HCT116 (cell line): ENCODE results near the gene TENM4. TPM values are rescaled to one million over a fixed set of nuclear protein-coding genes. Genes with fewer than 3 reads are reported as not detected.
"Not testable (repeated sequence)": the region's sequence is repeated elsewhere in the genome, so short reads cannot be mapped to it uniquely, and the experiment has no call there.

Experiments
- ATAC-seq: fragments of 200-7000 bp; cut with Tn5 transposase; 2 replicates; pipeline ENCODE4 v1.9.1; 2020; ENCODE audit warnings: mild to moderate bottlenecking, moderate library complexity
- BruUV-seq: library from RNA; stranded (reverse); fragments of 400-500 nt; replicated peaks from 2 replicates; lab custom pipeline; 2021; lab: Mats Ljungman, UMichigan
- CTCF ChIA-PET: fragments of 300-600 bp; sonication (Branson Sonifier 250); formaldehyde crosslinking; loops from one replicate; lab custom pipeline; 2021; ENCODE audit warnings: antibody characterized with exemption; lab: Charles Lee
- POLR2A ChIA-PET: fragments of 300-600, 350-600 bp; sonication (Branson Sonifier 250); formaldehyde crosslinking; loops from one replicate; lab custom pipeline; 2021; ENCODE audit warnings: antibody characterized with exemption; lab: Charles Lee
- RAD21 ChIA-PET, 2 experiments: fragments of 300-600 bp; sonication (Branson Sonifier 250); formaldehyde crosslinking; loops; one replicate each; lab custom pipeline; 2023; ENCODE audit warnings: low total read pairs in 2 of 2; ENCODE audit not compliant: uncharacterized antibody in 2 of 2, unreplicated experiment in 2 of 2, low non-redundant PET in 1 of 2; lab: Charles Lee
- DNase-seq: peaks from one replicate; pipeline ENCODE4 v3.0.0-alpha.2; 2010; ENCODE audit warnings: low read depth, low spot score
- H2AFZ ChIP-seq: fragments of 200-600 bp; shearing (Covaris generic), sonication (generic); 2 replicates; pipeline ENCODE4 v1.6.1; 2017; ENCODE audit warnings: low read depth, mixed run types, mixed read lengths, antibody characterized with exemption, low read length; ENCODE audit not compliant: poor library complexity, severe bottlenecking
- H3K27ac ChIP-seq: 2 replicates; pipeline ENCODE4 v1.5.1; 2012; ENCODE audit warnings: low read depth, low read length
- H3K27me3 ChIP-seq: fragments of 200-600 bp; sonication (generic); 2 replicates; pipeline ENCODE4 v1.6.1; 2016; ENCODE audit warnings: mixed run types, low read length, mixed read lengths; ENCODE audit not compliant: insufficient read depth
- H3K36me3 ChIP-seq, 2 experiments: fragments of 200-500 bp in 1 of 2; fragments of 200-600 bp in 1 of 2; sonication (Bioruptor generic) in 1 of 2; sonication (generic) in 1 of 2; 2 replicates each; pipeline versions ENCODE4 v1.5.1 to v1.6.1; 2014 to 2016; ENCODE audit warnings: low read length in 2 of 2, inconsistent platforms in 1 of 2, mixed read lengths in 1 of 2, mixed run types in 1 of 2; ENCODE audit not compliant: insufficient read depth in 2 of 2, control insufficient read depth in 1 of 2
- H3K4me1 ChIP-seq, 2 experiments: fragments of 200-600 bp in 1 of 2; sonication (generic) in 1 of 2; 2 replicates each; pipeline versions ENCODE4 v1.5.1 to v1.6.1; 2012 to 2017; ENCODE audit warnings: low read length in 2 of 2, inconsistent platforms in 1 of 2, mild to moderate bottlenecking in 1 of 2, mixed read lengths in 1 of 2, mixed run types in 1 of 2, moderate library complexity in 1 of 2; ENCODE audit not compliant: insufficient read depth in 2 of 2, control insufficient read depth in 1 of 2
- H3K4me2 ChIP-seq: fragments of 200-600 bp; sonication (generic); 2 replicates; pipeline ENCODE4 v1.6.1; 2017; ENCODE audit warnings: mixed run types, low read length, mixed read lengths
- H3K4me3 ChIP-seq, 2 experiments: fragments of 200-600 bp in 1 of 2; sonication (generic) in 1 of 2; replicated peaks in 1 of 2; 2 replicates each; pipeline ENCODE4 v1.5.1; 2011 to 2016; ENCODE audit warnings: low read length in 2 of 2, control low read depth in 1 of 2, low read depth in 1 of 2, mild to moderate bottlenecking in 1 of 2, mixed read lengths in 1 of 2, mixed run types in 1 of 2
- H3K79me2 ChIP-seq: fragments of 200-600 bp; sonication (generic); 2 replicates; pipeline ENCODE4 v1.6.1; 2017; ENCODE audit warnings: mild to moderate bottlenecking, mixed run types, low read length, moderate library complexity, mixed read lengths; ENCODE audit not compliant: insufficient read depth
- H3K9ac ChIP-seq: fragments of 200-600 bp; sonication (generic); 2 replicates; pipeline ENCODE4 v1.6.1; 2016; ENCODE audit warnings: low read length, mixed read lengths
- H3K9me2 ChIP-seq: fragments of 200-600 bp; sonication (generic), shearing (Covaris generic); 2 replicates; pipeline ENCODE4 v1.6.1; 2017; ENCODE audit warnings: mixed run types, mild to moderate bottlenecking, moderate library complexity; ENCODE audit not compliant: insufficient read depth
- H3K9me3 ChIP-seq, 2 experiments: fragments of 200-500 bp in 1 of 2; fragments of 200-600 bp in 1 of 2; sonication (Bioruptor generic) in 1 of 2; sonication (generic) in 1 of 2; 2 replicates each; pipeline ENCODE4 v1.6.1; 2014 to 2017; ENCODE audit warnings: low read length in 2 of 2, mixed read lengths in 2 of 2, inconsistent platforms in 1 of 2, low read depth in 1 of 2, mild to moderate bottlenecking in 1 of 2, mixed run types in 1 of 2, moderate library complexity in 1 of 2; ENCODE audit not compliant: control insufficient read depth in 1 of 2, insufficient read depth in 1 of 2
- H4K20me1 ChIP-seq: fragments of 200-600 bp; sonication (generic), shearing (Covaris generic); 2 replicates; pipeline ENCODE4 v1.6.1; 2017; ENCODE audit warnings: mixed run types, mild to moderate bottlenecking, moderate library complexity; ENCODE audit not compliant: insufficient read depth
- EGR1 ChIP-seq: IDR thresholded peaks from 2 replicates; pipeline ENCODE4 v1.6.1; 2012; ENCODE audit warnings: low read depth
- EZH2 ChIP-seq: fragments of 200-600 bp; sonication (generic); IDR thresholded peaks from 2 replicates; pipeline ENCODE4 v1.6.1; 2017; ENCODE audit warnings: antibody characterized with exemption, mixed run types
- POLR2A ChIP-seq: IDR thresholded peaks from 2 replicates; pipeline ENCODE4 v1.7.0; 2011; ENCODE audit warnings: borderline replicate concordance; ENCODE audit not compliant: insufficient read depth, insufficient read length; ENCODE audit errors: extremely low read depth
- POLR2AphosphoS5 ChIP-seq: IDR thresholded peaks from 2 replicates; pipeline ENCODE4 v1.6.1; 2011; ENCODE audit warnings: mild to moderate bottlenecking, low read depth, low read length, moderate library complexity
- SIN3A ChIP-seq: IDR thresholded peaks from 2 replicates; pipeline ENCODE4 v1.6.1; 2012; ENCODE audit warnings: low read depth
- SP1 ChIP-seq: IDR thresholded peaks from 2 replicates; pipeline ENCODE4 v1.6.1; 2012; ENCODE audit warnings: low read depth
- TCF7L2 ChIP-seq: IDR thresholded peaks from 2 replicates; pipeline ENCODE4 v1.7.0; 2011; ENCODE audit warnings: borderline replicate concordance, inconsistent platforms; ENCODE audit not compliant: insufficient read depth, insufficient read length; ENCODE audit errors: extremely low read depth
- intact Hi-C: fragments of 100-400 bp; cut with micrococcal nuclease; formaldehyde crosslinking; loops from 2 replicates; pipeline ENCODE4 v1.10.0; 2022
- total RNA-seq: library from RNA; stranded (reverse); gene quantifications from one replicate; pipeline ENCODE4 v1.2.1, GENCODE V29; 2021; ENCODE audit not compliant: unreplicated experiment
- TF ChIP-seq, protein P1 (sequence below): IDR thresholded peaks from 2 replicates; pipeline ENCODE4 v1.6.1; 2011; ENCODE audit warnings: mild to moderate bottlenecking, low read length, moderate library complexity; ENCODE audit not compliant: insufficient replicate concordance; ENCODE audit errors: extremely low read depth

TENM4 gene
- total RNA-seq, 1 experiment from 2014 or later, result 0.05 TPM

DNA sequence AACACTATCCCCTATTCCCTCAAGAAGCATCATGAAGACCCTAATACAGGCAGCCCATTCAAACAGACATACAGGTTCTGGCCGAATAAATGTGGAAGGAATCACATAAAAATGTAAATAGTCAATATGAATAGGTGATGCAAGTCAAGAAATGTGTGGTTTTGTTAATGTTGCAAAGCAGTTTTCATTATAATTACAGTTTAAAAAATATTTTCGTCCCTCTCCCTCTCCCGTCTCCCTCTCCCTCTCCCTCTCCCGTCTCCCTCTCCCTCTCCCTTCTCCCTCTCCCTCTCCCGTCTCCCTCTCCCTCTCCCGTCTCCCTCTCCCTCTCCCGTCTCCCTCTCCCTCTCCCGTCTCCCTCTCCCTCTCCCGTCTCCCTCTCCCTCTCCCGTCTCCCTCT lies 250.3 kb downstream of the TENM4 start:
- BruUV-seq, H3K36me3 ChIP-seq, POLR2A ChIA-PET, ATAC-seq, H3K79me2 ChIP-seq, DNase-seq, H3K27ac ChIP-seq, H2AFZ ChIP-seq, H3K9me2 ChIP-seq, H3K4me3 ChIP-seq, H4K20me1 ChIP-seq, H3K9ac ChIP-seq, H3K4me1 ChIP-seq, intact Hi-C loops, H3K9me3 ChIP-seq, H3K4me2 ChIP-seq, CTCF ChIA-PET, RAD21 ChIA-PET, H3K27me3 ChIP-seq: not testable (repeated sequence)

DNA sequence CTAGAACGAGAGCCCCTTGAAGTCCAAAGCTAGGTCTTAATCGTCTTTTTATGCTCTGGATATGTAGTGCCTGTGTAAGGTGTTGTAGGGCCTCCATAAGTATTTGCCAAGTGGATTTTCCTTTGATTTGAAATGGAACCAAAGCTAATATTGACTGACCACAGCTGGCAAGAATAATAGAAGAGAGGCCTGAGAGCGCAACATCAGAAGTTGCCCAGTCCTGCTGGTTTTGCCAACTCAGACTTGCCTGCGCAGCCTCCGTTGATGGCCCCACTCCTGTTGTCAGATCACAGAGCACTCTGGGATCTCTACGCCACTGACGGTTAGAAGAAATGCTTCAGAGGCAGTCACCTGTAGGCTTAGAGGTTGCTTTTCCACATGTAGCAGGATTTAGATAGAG lies 251.2 kb downstream of the TENM4 start:
- no peaks in the 10 kb centered on the region for H3K4me1 ChIP-seq
- DNase-seq (no peak), ATAC-seq (no peak)
- H3K9me2 ChIP-seq, result no peaks in the 10 kb centered on the region
- ChIA-PET RAD21 (no interaction called here), CTCF (no interaction called here), POLR2A (no interaction called here)
- no peak overlapping the region for H3K4me2 ChIP-seq
- no peak overlapping the region for H3K4me3 ChIP-seq
- peaks cover 9% of the 10 kb centered on the region; the same call in 1 of the 2 replicates for H3K27me3 ChIP-seq
- H3K9me3 ChIP-seq, result no peaks in the 10 kb centered on the region
- no peak overlapping the region for H3K9ac ChIP-seq
- H3K27ac ChIP-seq, result no peak overlapping the region
- no peaks in the 10 kb centered on the region for H3K36me3 ChIP-seq
- H2AFZ ChIP-seq, result no peak overlapping the region
- no TSS peak for BruUV-seq
- intact Hi-C loops, result no loop called here
- H4K20me1 ChIP-seq, result no peaks in the 10 kb centered on the region
- H3K79me2 ChIP-seq, result no peaks in the 10 kb centered on the region
- TF ChIP-seq POLR2A (no peak), SP1 (no peak), SIN3A (no peak), TCF7L2 (no peak), EGR1 (no peak), EZH2 (no peak), POLR2AphosphoS5 (no peak)
- TF ChIP-seq, protein P1, sequence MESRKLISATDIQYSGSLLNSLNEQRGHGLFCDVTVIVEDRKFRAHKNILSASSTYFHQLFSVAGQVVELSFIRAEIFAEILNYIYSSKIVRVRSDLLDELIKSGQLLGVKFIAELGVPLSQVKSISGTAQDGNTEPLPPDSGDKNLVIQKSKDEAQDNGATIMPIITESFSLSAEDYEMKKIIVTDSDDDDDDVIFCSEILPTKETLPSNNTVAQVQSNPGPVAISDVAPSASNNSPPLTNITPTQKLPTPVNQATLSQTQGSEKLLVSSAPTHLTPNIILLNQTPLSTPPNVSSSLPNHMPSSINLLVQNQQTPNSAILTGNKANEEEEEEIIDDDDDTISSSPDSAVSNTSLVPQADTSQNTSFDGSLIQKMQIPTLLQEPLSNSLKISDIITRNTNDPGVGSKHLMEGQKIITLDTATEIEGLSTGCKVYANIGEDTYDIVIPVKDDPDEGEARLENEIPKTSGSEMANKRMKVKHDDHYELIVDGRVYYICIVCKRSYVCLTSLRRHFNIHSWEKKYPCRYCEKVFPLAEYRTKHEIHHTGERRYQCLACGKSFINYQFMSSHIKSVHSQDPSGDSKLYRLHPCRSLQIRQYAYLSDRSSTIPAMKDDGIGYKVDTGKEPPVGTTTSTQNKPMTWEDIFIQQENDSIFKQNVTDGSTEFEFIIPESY, result no peak
